ENCODE measurements around the gene PLA2G6.
"Not testable (repeated sequence)": the region's sequence is repeated elsewhere in the genome, so short reads cannot be mapped to it uniquely, and the experiment has no call there.

PLA2G6 gene

DNA sequence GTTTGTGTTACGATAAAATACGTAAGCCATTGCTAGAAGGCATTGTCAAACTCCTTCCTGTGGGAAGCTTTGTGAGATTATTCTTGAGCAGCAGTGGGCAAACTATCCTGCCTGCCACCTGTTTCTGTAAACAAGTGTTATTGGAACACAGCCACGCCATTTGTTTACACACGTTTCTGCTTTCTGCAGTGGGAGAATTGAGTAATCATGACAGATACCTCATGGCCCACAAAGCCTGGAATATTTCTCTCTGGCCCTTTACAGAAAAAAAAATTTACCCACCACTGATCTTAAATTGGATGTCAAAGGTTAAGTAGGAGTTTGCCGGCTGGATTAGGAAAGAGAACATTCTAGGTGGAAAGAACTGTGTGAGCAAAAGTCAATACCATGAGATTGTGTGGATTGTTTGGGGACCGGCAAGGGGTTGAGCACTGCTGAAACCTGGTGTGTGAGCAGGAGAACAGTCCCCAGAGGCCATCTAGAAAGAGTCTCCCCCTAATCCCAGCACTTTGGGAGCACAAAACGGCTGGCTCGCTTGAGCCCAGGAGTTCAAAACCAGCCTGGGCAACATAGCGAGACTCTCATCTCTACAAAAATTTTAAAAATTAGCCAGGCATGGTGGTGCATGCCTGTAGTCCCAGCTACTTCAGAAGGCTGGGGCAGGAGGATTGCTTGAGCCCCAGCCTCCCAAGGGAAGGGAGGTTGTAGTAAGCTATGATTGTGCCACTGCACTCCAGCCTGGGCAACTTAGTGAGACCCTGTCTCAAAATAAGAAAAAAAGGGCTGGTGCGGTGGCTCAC lies 6.0 kb upstream of the PLA2G6 start:
- DNase-seq, result no peak

DNA sequence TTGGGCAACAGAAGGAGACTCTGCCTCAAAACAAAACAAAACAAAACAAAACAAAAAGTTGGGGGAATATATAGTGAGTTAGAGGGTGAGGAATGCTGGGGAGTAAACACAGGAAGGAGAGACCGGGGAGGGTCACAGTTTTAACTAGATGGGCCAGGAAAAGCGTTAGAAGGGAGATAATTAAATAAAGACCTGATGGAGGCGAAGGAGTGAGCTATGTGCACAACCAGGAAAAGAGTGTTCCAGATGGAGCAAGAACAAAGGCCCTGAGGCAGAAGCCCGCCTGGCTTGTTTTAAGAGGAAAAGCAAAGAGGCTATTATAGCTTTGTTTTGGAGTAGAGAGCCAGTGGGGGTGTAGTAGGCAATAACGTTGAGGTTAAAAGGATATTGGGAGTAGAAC lies 4.8 kb upstream of the PLA2G6 start:
- no peak for DNase-seq

GRCh38 chr22:38184788-38185187 lies 3.2 kb upstream of the PLA2G6 start:
- DNase-seq, result no peak

- peak; percentile 29 for DNase-seq
Observed at GRCh38 chr22:38180841-38181452, 683 bp downstream of the PLA2G6 start.

DNA sequence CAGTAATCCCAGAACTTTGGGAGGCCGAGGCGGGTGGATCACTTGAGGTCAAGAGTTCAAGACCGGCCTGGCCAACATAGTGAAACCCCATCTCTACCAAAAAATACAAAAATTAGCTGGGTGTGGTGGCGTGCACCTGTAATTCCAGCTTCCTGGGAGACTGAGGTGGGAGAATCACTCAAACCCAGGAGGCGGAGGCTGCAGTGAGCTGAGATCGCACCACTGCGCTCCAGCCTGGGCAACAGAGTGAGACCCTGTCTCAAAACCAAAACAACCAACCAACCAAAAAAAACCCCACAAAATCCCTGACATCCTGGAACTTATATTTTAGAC lies 3.1 kb downstream of the PLA2G6 start:
- DNase-seq, result not testable (repeated sequence)

GRCh38 chr22:38177926-38178604 lies 3.6 kb downstream of the PLA2G6 start:
- no peak for DNase-seq

- not testable (repeated sequence) for DNase-seq
Observed at GRCh38 chr22:38177571-38177925, 4.1 kb downstream of the PLA2G6 start.

- no peak for DNase-seq
Observed at GRCh38 chr22:38177044-38177443, 4.6 kb downstream of the PLA2G6 start.

- DNase-seq, result peak; percentile 6
Observed at GRCh38 chr22:38176170-38176741, 5.4 kb downstream of the PLA2G6 start.

DNA sequence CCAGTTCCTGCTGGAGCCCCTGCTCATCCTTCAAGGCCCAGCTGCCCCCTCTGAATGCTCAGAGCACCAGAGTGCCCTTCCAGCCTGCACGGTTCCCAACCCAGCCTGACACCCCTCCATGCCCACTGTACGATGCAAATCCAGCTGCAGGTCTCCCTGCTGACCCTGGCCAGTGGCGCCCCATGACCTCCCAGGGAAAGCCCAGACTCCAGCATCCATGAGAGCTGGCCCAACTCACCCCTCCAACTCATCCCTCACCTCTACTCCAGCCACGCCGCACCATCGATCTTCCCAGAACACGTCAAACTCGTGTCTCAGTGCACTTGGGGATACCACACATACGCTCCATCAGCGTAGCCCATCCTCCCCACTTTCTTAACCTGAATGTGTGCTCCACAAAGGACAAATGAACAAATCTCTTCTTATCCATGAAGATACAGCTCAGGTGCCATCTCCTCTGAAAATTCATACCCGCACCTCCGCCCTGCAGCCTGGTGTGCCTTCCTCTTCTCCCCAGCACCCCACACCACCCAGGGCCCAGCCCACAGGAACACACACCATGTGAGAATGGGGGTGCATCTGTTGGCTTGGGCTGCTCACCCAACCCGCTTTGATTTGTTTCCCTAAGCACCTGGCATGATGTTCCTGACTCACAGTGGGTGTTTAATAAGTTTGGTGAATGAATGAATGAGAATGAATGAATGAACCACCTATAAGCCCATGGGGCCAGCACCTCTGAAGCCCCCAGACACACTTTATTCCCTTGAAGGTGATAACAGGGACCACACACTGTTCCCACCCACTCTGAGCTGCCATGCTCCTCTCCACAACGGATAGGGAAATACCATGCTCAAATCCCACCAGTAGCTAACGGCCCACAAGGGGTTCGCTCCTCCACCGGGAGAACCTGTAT lies 6.2 kb downstream of the PLA2G6 start:
- no peak for DNase-seq

- DNase-seq, result no peak
Observed at GRCh38 chr22:38174626-38175025, 7.0 kb downstream of the PLA2G6 start.

DNA sequence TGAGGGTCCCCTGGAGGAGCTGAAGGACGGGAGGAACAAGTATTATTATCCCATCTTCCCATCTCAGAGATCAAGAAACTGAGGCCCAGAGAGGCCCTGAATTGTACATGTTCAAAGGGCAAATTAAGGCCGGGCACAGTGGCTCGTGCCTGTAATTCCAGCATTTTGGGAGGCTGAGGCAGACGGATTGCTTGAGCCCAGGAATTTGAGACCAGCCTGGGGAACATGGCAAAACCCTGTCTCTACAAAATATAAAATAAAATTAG lies 8.1 kb downstream of the PLA2G6 start:
- no peak for DNase-seq

DNA sequence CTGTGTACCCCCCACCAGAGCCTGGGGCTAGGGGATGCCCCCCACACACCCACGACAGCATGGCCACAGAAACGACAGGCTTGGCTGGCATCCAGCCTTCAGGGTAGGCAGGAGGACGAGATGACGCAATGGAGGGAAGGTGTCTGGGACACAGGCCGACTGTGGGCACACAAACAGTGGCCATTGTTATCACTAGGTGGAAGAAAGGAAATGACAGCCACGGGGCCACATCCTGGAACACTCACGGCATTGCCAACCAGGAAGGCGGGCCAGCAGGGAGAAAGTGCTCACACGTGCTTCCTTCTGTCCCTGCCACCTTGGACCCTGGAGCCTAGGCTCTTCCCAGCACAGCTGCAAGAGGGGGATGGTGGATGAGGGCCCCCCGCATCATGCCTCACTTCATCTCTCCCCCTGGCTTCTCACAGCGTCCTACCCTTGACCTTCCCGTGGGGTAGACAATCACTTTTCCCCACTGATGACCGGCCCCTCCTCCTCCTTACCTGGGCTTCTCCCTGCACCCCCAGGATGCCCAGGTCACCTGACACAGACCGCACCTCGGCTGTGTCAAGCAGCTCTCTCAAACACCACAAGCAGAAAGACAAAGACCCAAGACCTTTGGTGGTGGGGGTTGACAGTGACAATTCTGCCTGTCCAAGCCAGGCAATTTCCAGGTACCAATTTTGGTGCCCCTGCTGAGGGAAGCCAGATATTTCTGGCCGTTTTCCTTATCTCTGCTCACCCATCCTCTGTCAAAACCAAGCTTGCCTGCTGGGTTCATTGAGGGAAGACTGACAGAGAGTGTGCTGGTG lies 8.6 kb downstream of the PLA2G6 start:
- peak; percentile 37 for DNase-seq

DNA sequence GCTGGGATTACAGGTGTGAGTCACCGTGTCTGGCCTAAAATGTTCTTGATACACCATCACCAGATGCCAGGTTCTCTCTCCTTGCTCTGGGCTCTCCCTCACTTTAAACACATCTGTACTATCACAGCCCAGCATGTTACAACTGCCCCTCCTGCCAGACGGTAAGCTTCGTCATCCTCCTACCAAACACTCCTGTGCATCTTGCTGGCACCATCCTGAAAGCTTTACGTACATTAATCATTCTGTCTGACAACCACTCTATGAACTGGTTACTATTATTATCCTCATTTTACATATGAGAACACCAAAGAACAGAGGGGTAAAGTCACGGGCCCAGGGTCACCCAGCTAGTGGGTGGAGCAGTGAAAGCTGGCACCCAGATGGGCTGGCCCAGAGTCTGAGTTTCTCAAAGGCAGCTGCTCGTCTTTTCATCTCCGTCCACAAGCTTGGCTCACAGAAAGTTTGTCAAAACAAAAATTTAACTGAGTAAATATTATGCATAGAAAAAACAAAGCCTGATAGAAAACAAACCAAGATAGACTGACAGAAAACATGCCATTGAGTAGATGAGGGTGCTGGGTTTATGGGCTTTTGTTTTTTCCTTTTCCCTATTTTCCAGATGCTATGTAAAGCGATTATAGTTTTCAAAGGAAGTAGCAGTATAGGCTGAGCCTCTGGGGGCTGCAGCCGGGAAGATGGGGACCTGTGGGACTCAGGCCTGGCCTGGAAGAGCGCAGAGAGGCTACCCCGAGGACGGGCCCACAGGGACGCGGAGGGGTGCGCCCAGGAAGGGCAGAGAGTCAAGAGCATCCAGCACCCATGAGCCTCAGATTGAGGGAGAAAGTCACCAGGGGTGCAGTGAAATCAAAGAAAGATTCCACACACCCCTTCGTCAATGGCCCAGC lies 9.5 kb downstream of the PLA2G6 start:
- DNase-seq, result no peak

DNA sequence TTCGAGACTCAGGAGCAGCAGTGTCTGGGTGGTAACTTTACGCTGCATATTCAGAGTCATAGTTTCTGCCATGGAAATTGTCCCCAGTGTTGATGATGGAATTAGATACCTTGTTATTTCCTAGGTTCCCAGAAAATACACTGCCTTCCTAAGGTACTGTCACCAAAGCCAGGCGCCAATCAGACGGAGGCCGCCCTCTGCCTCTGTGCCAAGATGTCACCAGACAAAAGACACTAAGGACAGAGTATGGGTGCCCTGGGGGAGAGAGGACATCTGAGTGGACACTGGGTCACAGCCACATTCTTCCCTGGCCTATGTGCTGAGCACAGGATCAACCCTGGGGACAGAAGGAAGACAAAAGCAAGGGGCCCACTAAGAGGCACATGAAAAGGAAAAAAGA lies 11.2 kb downstream of the PLA2G6 start:
- DNase-seq, result no peak

- DNase-seq, result no peak
Observed at GRCh38 chr22:38169116-38169515, 12.5 kb downstream of the PLA2G6 start.

DNA sequence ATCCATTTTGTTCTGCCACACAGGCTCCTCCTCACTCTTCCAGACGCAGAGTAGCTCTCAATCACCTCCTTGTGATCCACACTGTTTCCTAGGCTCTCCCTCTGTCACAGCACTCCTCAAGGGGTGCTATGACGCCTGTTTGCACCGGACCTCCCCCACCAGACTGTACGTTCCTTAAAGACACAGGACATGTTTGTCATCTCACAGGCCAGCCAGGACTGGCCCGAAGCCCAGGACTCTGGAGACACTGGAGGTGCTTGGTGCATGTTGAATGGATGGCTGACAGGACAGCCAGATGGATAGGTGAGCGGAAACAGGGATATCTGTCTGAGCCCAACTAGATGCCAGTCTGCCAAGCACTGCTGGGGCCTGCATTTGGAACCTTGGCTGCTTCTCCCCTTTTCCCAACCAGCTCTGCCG lies 13.6 kb downstream of the PLA2G6 start:
- no peak for DNase-seq

DNA sequence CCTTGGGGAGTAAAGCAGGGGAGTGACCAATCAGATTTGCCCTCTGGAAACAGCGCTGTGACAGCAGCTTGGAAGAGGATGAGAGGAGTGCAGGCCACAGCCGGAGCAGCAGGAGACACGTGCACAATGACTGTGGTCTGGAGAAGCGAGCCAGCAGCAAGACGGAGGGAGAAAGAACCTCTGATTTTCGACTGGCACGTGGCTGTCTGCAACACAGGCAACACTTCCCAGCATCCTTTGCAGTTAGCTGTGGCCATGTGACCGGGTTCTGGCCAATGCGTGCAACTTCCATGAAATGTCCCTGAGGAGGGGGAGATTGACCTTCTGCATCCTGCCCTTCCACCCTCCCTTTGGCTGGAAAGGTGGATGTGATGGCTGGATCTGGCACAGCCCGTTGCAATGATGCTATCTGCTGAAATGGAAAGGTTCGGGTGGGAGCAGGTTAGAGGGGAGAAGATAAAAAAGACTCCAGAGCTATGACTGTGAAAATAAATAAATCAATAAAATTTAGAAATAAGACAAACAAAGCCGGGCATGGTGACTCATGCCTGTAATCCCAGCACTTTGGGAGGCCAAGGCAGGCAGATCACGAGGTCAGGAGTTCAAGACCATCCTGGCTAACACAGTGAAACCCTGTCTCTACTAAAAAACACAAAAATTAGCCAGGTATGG lies 15.6 kb downstream of the PLA2G6 start:
- DNase-seq, result no peak

DNA sequence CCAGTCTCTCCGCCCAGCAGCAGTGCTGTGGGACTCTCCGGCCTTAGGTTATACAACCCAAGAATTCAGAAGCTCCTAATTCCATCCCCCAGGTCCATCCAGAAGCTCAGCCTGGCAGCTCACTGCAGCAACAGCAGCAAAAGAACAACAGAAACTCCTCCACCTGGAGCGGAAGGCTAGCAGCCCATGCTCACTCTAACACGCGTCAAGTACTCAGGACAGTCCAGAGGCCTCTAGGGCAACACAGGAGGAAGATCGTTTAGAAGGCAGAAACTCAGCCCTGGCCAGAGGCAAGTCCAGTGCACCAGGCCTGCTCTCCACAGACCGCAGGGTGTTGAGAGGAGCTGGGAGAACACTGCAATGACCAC lies 17.1 kb downstream of the PLA2G6 start:
- DNase-seq, result no peak

DNA sequence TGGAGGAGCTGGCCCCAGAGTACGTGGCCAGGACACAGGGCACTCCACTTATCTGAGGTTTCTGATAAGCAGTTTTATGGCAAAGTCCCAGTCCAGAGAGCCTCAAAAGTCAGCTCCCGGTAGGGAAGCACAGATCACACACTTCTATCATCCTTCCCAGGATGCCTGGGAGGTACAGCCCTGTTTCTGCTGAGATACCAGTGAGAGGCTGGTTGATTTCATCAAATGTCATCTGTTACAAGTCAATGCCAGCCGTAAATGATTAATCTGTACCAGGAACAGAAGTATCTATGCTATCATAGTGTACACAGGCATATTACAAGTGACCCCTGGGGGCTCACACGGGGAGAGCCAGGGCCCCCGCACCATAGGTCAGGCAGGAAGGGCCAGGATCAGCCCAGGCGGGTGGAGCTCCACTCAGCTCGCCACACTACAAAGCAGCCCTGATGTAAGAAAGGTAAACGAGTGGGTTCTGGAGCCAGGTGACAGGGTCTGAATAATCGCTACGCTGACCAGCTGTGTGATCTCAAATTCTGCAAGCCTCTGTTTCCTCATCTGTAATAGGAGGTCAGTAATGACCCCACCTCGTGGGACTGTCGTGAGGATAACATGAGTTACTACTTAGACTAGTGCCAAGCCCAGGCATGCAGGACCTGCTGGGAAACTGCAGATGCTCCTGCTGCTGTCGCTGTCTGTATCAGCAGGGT lies 17.6 kb downstream of the PLA2G6 start:
- no peak for DNase-seq

Measured in T-helper 9 cell (primary cell).